ENCODE results near the gene IMP3. TPM values are rescaled to one million over a fixed set of nuclear protein-coding genes. Genes with fewer than 3 reads are reported as not detected.
A peak's percentile ranks its signal among the peaks of the same experiment; 100 is the strongest.
"Not testable (repeated sequence)": the region's sequence is repeated elsewhere in the genome, so short reads cannot be mapped to it uniquely, and the experiment has no call there.

Gene IMP3
- total RNA-seq, 1 donor from 2014 or later: 48.4 TPM

DNA sequence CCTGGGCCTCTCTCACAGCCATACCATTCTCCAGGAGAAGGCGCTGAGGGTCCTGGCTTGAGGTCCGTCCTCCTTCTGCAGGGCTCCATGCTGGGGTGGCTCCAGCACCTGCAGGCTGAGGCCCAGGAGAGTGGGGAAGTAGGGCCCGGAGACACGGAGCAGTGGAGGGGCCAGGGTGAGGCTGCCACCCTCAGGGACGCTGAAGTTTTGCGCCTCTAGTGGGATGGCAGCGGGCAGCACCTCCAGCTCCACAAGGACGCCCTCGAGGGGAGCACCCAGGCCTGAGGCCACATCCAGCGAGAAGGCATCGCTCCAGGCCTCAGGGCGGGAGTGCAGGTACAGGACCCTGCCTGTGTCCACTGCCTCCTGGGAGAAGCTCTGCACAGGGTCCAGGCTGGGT, 45.2 kb upstream of the IMP3 start:
- DNase-seq (ENCODE audit: low read depth) (no peak), FAIRE-seq (no peak)
- H3K4me2 ChIP-seq (ENCODE audit: low read length): no peak overlapping the region
- Mint-ChIP-seq H3K9me3 (ENCODE audit: unreplicated experiment) (no peaks in the 10 kb centered on the region), H3K4me3 (ENCODE audit: unreplicated experiment) (no peak overlapping the region), H3K36me3 (ENCODE audit: low read depth, unreplicated experiment) (peaks cover 12% of the 10 kb centered on the region), H3K4me1 (ENCODE audit: low read depth, unreplicated experiment) (peaks cover 2% of the 10 kb centered on the region), H3K27me3 (ENCODE audit: low read depth, unreplicated experiment) (no peaks in the 10 kb centered on the region), H3K27ac (ENCODE audit: unreplicated experiment) (no peak overlapping the region)
- no peaks in the 10 kb centered on the region for H3K27me3 ChIP-seq (ENCODE audit: insufficient read depth, low read length)
- H3K79me2 ChIP-seq (ENCODE audit: insufficient read depth, low read length): no peaks in the 10 kb centered on the region
- H3K9ac ChIP-seq (ENCODE audit: low read length): no peak overlapping the region
- no peak overlapping the region for H3K27ac ChIP-seq (ENCODE audit: low read depth, low read length)
- TF ChIP-seq EZH2 (IDR thresholded peaks at IDR 0.05; ENCODE audit: insufficient read depth, low read length): no peak
- TF ChIP-seq, protein P1, sequence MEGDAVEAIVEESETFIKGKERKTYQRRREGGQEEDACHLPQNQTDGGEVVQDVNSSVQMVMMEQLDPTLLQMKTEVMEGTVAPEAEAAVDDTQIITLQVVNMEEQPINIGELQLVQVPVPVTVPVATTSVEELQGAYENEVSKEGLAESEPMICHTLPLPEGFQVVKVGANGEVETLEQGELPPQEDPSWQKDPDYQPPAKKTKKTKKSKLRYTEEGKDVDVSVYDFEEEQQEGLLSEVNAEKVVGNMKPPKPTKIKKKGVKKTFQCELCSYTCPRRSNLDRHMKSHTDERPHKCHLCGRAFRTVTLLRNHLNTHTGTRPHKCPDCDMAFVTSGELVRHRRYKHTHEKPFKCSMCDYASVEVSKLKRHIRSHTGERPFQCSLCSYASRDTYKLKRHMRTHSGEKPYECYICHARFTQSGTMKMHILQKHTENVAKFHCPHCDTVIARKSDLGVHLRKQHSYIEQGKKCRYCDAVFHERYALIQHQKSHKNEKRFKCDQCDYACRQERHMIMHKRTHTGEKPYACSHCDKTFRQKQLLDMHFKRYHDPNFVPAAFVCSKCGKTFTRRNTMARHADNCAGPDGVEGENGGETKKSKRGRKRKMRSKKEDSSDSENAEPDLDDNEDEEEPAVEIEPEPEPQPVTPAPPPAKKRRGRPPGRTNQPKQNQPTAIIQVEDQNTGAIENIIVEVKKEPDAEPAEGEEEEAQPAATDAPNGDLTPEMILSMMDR (IDR thresholded peaks at IDR 0.05; ENCODE audit: insufficient read depth, low read depth, low read length): no peak
- no peak overlapping the region for H3K4me3 ChIP-seq (ENCODE audit: insufficient read depth, low read depth, low read length)
- no peak overlapping the region for H2AFZ ChIP-seq (ENCODE audit: low read depth, low read length)
- H3K9me3 ChIP-seq (ENCODE audit: insufficient read depth, low read depth, low read length): no peaks in the 10 kb centered on the region
- H4K20me1 ChIP-seq (ENCODE audit: insufficient read depth, low read length): peaks cover 25% of the 10 kb centered on the region
- H3K36me3 ChIP-seq (ENCODE audit: insufficient read depth, low read length): peaks cover 13% of the 10 kb centered on the region
- no peaks in the 10 kb centered on the region for H3K4me1 ChIP-seq (ENCODE audit: insufficient read depth, low read length)

DNA sequence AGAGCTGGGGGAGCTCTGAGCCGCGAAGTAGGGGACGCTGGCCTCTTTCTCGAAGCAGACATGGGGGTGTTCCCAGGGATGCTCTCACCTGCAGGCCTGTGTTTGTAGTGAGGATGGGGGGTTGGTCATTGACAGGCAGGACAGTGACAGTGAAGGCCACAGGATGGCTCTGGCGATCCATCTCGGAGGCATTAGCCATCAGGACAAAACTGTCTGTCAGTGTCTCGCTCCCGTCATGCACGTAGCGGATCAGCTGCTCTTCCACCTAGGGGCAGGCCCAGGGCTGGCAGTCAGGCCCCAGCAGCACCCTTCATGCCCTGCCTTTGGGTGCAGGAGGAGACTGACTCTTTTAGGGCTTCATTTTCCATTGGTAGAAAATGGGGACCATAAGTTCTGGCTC, 44.6 kb upstream of the IMP3 start:
- no peak for FAIRE-seq
- no peak overlapping the region for H3K27ac ChIP-seq (ENCODE audit: low read depth, low read length)
- peaks cover 13% of the 10 kb centered on the region for H3K36me3 ChIP-seq (ENCODE audit: insufficient read depth, low read length)
- H3K4me1 Mint-ChIP-seq (ENCODE audit: low read depth, unreplicated experiment): peaks cover 2% of the 10 kb centered on the region
- H3K79me2 ChIP-seq (ENCODE audit: insufficient read depth, low read length): no peaks in the 10 kb centered on the region
- H3K27me3 ChIP-seq (ENCODE audit: insufficient read depth, low read length): no peaks in the 10 kb centered on the region
- H3K9ac ChIP-seq (ENCODE audit: low read length): no peak overlapping the region
- no peaks in the 10 kb centered on the region for H3K9me3 Mint-ChIP-seq (ENCODE audit: unreplicated experiment)
- no peaks in the 10 kb centered on the region for H3K4me1 ChIP-seq (ENCODE audit: insufficient read depth, low read length)
- DNase-seq (ENCODE audit: low read depth): no peak
- H3K4me3 ChIP-seq (ENCODE audit: insufficient read depth, low read depth, low read length): no peak overlapping the region
- no peaks in the 10 kb centered on the region for H3K9me3 ChIP-seq (ENCODE audit: insufficient read depth, low read depth, low read length)
- peaks cover 25% of the 10 kb centered on the region for H4K20me1 ChIP-seq (ENCODE audit: insufficient read depth, low read length)
- H3K4me3 Mint-ChIP-seq (ENCODE audit: unreplicated experiment): no peak overlapping the region
- TF ChIP-seq, protein P1 (IDR thresholded peaks at IDR 0.05; ENCODE audit: insufficient read depth, low read depth, low read length): no peak
- TF ChIP-seq EZH2 (IDR thresholded peaks at IDR 0.05; ENCODE audit: insufficient read depth, low read length): no peak
- peak overlapping the region; percentile 10 for H3K27ac Mint-ChIP-seq (ENCODE audit: unreplicated experiment)
- H3K4me2 ChIP-seq (ENCODE audit: low read length): no peak overlapping the region
- H3K27me3 Mint-ChIP-seq (ENCODE audit: low read depth, unreplicated experiment): no peaks in the 10 kb centered on the region
- peaks cover 12% of the 10 kb centered on the region for H3K36me3 Mint-ChIP-seq (ENCODE audit: low read depth, unreplicated experiment)
- H2AFZ ChIP-seq (ENCODE audit: low read depth, low read length): no peak overlapping the region

DNA sequence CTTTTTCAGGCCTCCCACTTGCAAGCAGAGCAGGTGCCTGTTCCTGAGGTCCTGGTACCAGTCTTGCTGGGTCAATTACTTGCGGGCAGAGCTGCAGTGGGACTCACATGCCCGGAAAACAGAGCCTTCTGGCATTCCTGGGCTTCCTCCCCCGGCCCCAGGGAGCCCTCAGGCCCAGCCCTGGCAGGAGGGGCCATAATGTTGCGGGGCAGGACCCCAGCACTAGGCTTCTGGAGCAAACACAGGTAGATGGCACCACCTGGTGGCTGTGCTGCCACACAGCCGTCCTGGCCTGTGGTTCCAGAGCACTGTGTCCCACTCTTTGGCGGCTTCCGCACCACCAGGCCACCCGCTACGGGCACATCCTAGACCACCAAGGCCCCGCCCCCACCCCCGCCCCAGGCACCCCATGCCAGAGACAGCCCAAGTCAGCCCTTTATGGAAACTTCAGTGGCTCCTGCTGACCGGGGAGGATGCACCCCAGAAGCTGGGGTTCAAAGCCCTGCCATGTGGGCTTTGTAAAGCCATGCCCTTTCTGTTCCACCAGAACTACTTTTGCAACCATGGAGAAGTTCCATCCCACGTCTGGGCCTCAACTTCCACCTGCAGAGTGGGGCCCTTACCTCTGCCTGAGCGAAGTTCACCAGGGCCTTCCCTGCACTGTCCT, 43.8 kb upstream of the IMP3 start:
- H3K4me2 ChIP-seq (ENCODE audit: low read length); H3K9me3 Mint-ChIP-seq (ENCODE audit: unreplicated experiment); H3K9ac ChIP-seq (ENCODE audit: low read length); H3K27ac ChIP-seq (ENCODE audit: low read depth, low read length); H3K4me1 Mint-ChIP-seq (ENCODE audit: low read depth, unreplicated experiment); H3K9me3 ChIP-seq (ENCODE audit: insufficient read depth, low read depth, low read length); H3K27me3 ChIP-seq (ENCODE audit: insufficient read depth, low read length); DNase-seq (ENCODE audit: low read depth); H3K4me3 ChIP-seq (ENCODE audit: insufficient read depth, low read depth, low read length); H3K27ac Mint-ChIP-seq (ENCODE audit: unreplicated experiment); FAIRE-seq; H3K79me2 ChIP-seq (ENCODE audit: insufficient read depth, low read length); H2AFZ ChIP-seq (ENCODE audit: low read depth, low read length); H3K4me1 ChIP-seq (ENCODE audit: insufficient read depth, low read length); H3K4me3 Mint-ChIP-seq (ENCODE audit: unreplicated experiment); H3K27me3 Mint-ChIP-seq (ENCODE audit: low read depth, unreplicated experiment): not testable (repeated sequence)
- TF ChIP-seq, protein P1 (IDR thresholded peaks at IDR 0.05; ENCODE audit: insufficient read depth, low read depth, low read length): peak; percentile 46
- peaks cover 18% of the 10 kb centered on the region for H3K36me3 Mint-ChIP-seq (ENCODE audit: low read depth, unreplicated experiment)
- H3K36me3 ChIP-seq (ENCODE audit: insufficient read depth, low read length): peaks cover 13% of the 10 kb centered on the region
- H4K20me1 ChIP-seq (ENCODE audit: insufficient read depth, low read length): peaks cover 29% of the 10 kb centered on the region
